ENCODE data around the gene C7orf33. TPM values are rescaled to one million over a fixed set of nuclear protein-coding genes. Genes with fewer than 3 reads are reported as not detected.

C7orf33 gene, protein sequence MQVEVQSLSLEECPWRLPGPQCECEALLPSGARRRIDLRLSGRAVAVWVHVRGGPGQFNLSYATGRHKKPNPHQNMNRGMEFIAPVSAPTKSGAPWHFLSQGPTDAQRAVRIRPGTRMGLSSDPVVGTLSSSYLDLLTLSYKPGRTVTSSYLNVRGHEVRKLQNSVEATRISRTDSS
- total RNA-seq: not detected in 2 replicates

- Mint-ChIP-seq H3K9me3 (no peaks in the 10 kb centered on the region), H3K27me3 (peaks cover 14% of the 10 kb centered on the region), H3K4me1 (no peaks in the 10 kb centered on the region), H3K27ac (no peak within 1 kb of the TSS), H3K36me3 (ENCODE audit: low read depth) (no peaks in the 10 kb centered on the region), H3K4me3 (no peak within 1 kb of the TSS)
- DNase-seq (no peak), ATAC-seq (ENCODE audit: low read depth) (no peak)
- intact Hi-C loops (cut with micrococcal nuclease): no loop called here
- POLR2A ChIA-PET: no interaction called here
- CTCF ChIA-PET: no interaction called here
- TF ChIP-seq, protein P1, sequence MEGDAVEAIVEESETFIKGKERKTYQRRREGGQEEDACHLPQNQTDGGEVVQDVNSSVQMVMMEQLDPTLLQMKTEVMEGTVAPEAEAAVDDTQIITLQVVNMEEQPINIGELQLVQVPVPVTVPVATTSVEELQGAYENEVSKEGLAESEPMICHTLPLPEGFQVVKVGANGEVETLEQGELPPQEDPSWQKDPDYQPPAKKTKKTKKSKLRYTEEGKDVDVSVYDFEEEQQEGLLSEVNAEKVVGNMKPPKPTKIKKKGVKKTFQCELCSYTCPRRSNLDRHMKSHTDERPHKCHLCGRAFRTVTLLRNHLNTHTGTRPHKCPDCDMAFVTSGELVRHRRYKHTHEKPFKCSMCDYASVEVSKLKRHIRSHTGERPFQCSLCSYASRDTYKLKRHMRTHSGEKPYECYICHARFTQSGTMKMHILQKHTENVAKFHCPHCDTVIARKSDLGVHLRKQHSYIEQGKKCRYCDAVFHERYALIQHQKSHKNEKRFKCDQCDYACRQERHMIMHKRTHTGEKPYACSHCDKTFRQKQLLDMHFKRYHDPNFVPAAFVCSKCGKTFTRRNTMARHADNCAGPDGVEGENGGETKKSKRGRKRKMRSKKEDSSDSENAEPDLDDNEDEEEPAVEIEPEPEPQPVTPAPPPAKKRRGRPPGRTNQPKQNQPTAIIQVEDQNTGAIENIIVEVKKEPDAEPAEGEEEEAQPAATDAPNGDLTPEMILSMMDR (IDR thresholded peaks at IDR 0.05): no peak
Observed at GRCh38 chr7:148590471-148590870, at the start of gene C7orf33. TSS of gene C7orf33 (plus strand) at chr7:148590766. CDS start at chr7:148590926, 160 bp downstream.

- Mint-ChIP-seq H3K27me3 (no peaks in the 10 kb centered on the region), H3K4me1 (no peaks in the 10 kb centered on the region), H3K36me3 (ENCODE audit: low read depth) (no peaks in the 10 kb centered on the region), H3K27ac (no peak overlapping the region), H3K9me3 (no peaks in the 10 kb centered on the region), H3K4me3 (no peak overlapping the region)
- TF ChIP-seq, protein P1 (IDR thresholded peaks at IDR 0.05): no peak
- intact Hi-C loops (cut with micrococcal nuclease): no loop called here
- POLR2A ChIA-PET: no interaction called here
- ATAC-seq (ENCODE audit: low read depth) (no peak), DNase-seq (no peak)
- CTCF ChIA-PET: no interaction called here
Observed at GRCh38 chr7:148541891-148542504, 48.6 kb upstream of the C7orf33 start.

- intact Hi-C loops (cut with micrococcal nuclease): no loop called here
- CTCF ChIA-PET: no interaction called here
- H3K36me3 Mint-ChIP-seq (ENCODE audit: low read depth): no peaks in the 10 kb centered on the region
- no peaks in the 10 kb centered on the region for H3K4me1 Mint-ChIP-seq
- ATAC-seq (ENCODE audit: low read depth): no peak
- no peak for DNase-seq
- POLR2A ChIA-PET: no interaction called here
- H3K9me3 Mint-ChIP-seq: no peaks in the 10 kb centered on the region
- no peak overlapping the region for H3K27ac Mint-ChIP-seq
- H3K4me3 Mint-ChIP-seq: no peak overlapping the region
- TF ChIP-seq, protein P1 (IDR thresholded peaks at IDR 0.05): no peak
- peaks cover 2% of the 10 kb centered on the region for H3K27me3 Mint-ChIP-seq
Observed at GRCh38 chr7:148543302-148543701, 47.3 kb upstream of the C7orf33 start.

- H3K36me3 Mint-ChIP-seq (ENCODE audit: low read depth): no peaks in the 10 kb centered on the region
- TF ChIP-seq, protein P1 (IDR thresholded peaks at IDR 0.05): no peak
- peaks cover 7% of the 10 kb centered on the region for H3K9me3 Mint-ChIP-seq
- no peak overlapping the region for H3K4me3 Mint-ChIP-seq
- H3K27me3 Mint-ChIP-seq: peaks cover 2% of the 10 kb centered on the region
- intact Hi-C loops (cut with micrococcal nuclease): no loop called here
- ChIA-PET CTCF (no interaction called here), POLR2A (no interaction called here)
- H3K27ac Mint-ChIP-seq: no peak overlapping the region
- no peaks in the 10 kb centered on the region for H3K4me1 Mint-ChIP-seq
- no peak for DNase-seq
- ATAC-seq (ENCODE audit: low read depth): no peak
Observed at GRCh38 chr7:148545172-148545571, 45.4 kb upstream of the C7orf33 start.

DNA sequence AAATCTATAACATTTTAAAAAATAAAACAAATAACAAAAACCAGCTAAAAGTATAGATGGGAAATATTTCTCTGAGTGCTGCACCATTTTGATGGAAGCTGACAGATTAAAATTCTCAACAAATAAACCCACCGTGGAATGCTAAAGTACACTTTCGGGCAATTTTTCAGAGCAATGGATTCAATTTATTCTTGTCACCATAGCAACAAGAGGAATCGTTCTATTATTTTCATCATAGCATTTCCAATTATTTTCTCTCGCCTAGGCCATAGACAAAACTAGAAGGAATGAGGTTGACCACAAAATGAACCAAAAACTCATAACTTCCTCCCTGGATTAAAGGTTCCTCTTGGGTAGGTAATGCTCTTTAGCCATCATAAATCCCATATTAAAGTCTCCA, 44.6 kb upstream of the C7orf33 start:
- intact Hi-C loops (cut with micrococcal nuclease): no loop called here
- DNase-seq (no peak), ATAC-seq (ENCODE audit: low read depth) (no peak)
- Mint-ChIP-seq H3K4me1 (no peaks in the 10 kb centered on the region), H3K27ac (no peak overlapping the region), H3K27me3 (peaks cover 2% of the 10 kb centered on the region), H3K4me3 (no peak overlapping the region), H3K36me3 (ENCODE audit: low read depth) (no peaks in the 10 kb centered on the region), H3K9me3 (peaks cover 8% of the 10 kb centered on the region)
- TF ChIP-seq, protein P1 (IDR thresholded peaks at IDR 0.05): no peak
- ChIA-PET POLR2A (no interaction called here), CTCF (no interaction called here)
